A549 treated with AZD9567 at 1 μM for 4 hours (cell line): Measurements from ENCODE around the gene ZFP82. TPM values are rescaled to one million over a fixed set of nuclear protein-coding genes. Genes with fewer than 3 reads are reported as not detected.

Source experiments
- total RNA-seq: library from RNA; stranded (reverse); fragments of 200-300 nt; extraction: Qiagen RNA extraction; gene quantifications from 5 replicates; pipeline ENCODE4 v1.2.3, GENCODE V29; 2022; ENCODE audit not compliant: insufficient read depth

ZFP82 gene
- total RNA-seq, result 1.8 to 2.7 TPM (median 2.1 TPM) in 5 replicates

GRCh38 chr19:36418287-36419001, at the start of gene ZFP82:
Gene ZFP82 (minus strand): TSS chr19:36418644. CDS start chr19:36409789, 8,855 bp downstream.

GRCh38 chr19:36378625-36379509, 39.6 kb downstream of the ZFP82 start, which contains the start of gene ZFP14:
Gene ZFP14 (minus strand): TSS chr19:36379201. CDS start chr19:36367892, 11,309 bp downstream.

Other genes starting within 250 kb of the ZFP82 start
- gene ZNF565, start 204.0 kb downstream of the ZFP82 start, total RNA-seq, result 3.0 to 4.5 TPM (median 4.0 TPM) in 5 replicates
- 109 to 148 TPM (median 112 TPM) in 5 replicates for gene ZNF146, start 203.5 kb downstream of the ZFP82 start, total RNA-seq
- 0.50 to 2.4 TPM (median 1.9 TPM) in 5 replicates for gene ZFP14, start 39.4 kb downstream of the ZFP82 start, total RNA-seq
- 8.4 to 19.5 TPM (median 9.1 TPM) in 5 replicates for gene ZNF566, start 70.9 kb upstream of the ZFP82 start, total RNA-seq
- 4.6 to 8.2 TPM (median 6.7 TPM) in 5 replicates for gene ZNF260, start 109.6 kb upstream of the ZFP82 start, total RNA-seq
- gene ZNF529, start 154.6 kb upstream of the ZFP82 start, total RNA-seq, result 2.3 to 3.4 TPM (median 2.9 TPM) in 5 replicates
- gene ZNF382, start 186.7 kb upstream of the ZFP82 start, total RNA-seq, result 0.05 to 0.09 TPM (median 0.05 TPM) in 3 of 5 replicates, not detected in the others
- 7.5 to 11.8 TPM (median 7.8 TPM) in 5 replicates for gene ZNF461, start 248.2 kb upstream of the ZFP82 start, total RNA-seq